Kidney (tissue), 14 donors: Measurements from ENCODE around the gene UTP4. TPM values are rescaled to one million over a fixed set of nuclear protein-coding genes. Genes with fewer than 3 reads are reported as not detected.
"Not testable (repeated sequence)": the region's sequence is repeated elsewhere in the genome, so short reads cannot be mapped to it uniquely, and the experiment has no call there.

ENCODE experiments used
- DNase-seq, 5 donors: peaks; one replicate each; pipeline ENCODE4 v3.0.0-alpha.2; 2013 to 2020
- FAIRE-seq: peaks from 2 replicates; lab custom pipeline; 2012; peaks lifted over from hg19 to GRCh38; lab: Jason Lieb, UNC
- H3K27ac ChIP-seq, 2 donors: one replicate each; pipeline ENCODE4 v1.7.0; 2013; ENCODE audit warnings: low read depth in 2 of 2, low read length in 2 of 2, inconsistent platforms in 1 of 2
- H3K27me3 ChIP-seq: one replicate; pipeline ENCODE4 v1.7.1; 2013; ENCODE audit warnings: low read length, inconsistent platforms; ENCODE audit not compliant: control insufficient read depth, insufficient read depth
- H3K36me3 ChIP-seq, 3 donors: one replicate each; pipeline versions ENCODE4 v1.7.0 to v1.7.1; 2013; ENCODE audit warnings: low read length in 3 of 3, control low read depth in 1 of 3, inconsistent platforms in 1 of 3; ENCODE audit not compliant: insufficient read depth in 3 of 3, control insufficient read depth in 2 of 3
- H3K4me1 ChIP-seq, 3 donors: one replicate each; pipeline versions ENCODE4 v1.7.0 to v1.7.1; 2013; ENCODE audit warnings: low read length in 3 of 3, inconsistent platforms in 1 of 3, low read depth in 1 of 3; ENCODE audit not compliant: control insufficient read depth in 2 of 3, insufficient read depth in 2 of 3
- H3K4me3 ChIP-seq, 3 donors: one replicate each; pipeline versions ENCODE4 v1.7.0 to v1.8.1; 2013; ENCODE audit warnings: low read length in 3 of 3, control low read depth in 1 of 3, inconsistent platforms in 1 of 3
- H3K9ac ChIP-seq, 3 donors: one replicate each; pipeline versions ENCODE4 v1.7.0 to v1.7.1; 2013; ENCODE audit warnings: low read length in 3 of 3, control low read depth in 1 of 3, inconsistent platforms in 1 of 3
- H3K9me3 ChIP-seq, 3 donors: one replicate each; pipeline versions ENCODE4 v1.7.0 to v1.7.1; 2013; ENCODE audit warnings: low read length in 3 of 3, control low read depth in 1 of 3, inconsistent platforms in 1 of 3; ENCODE audit not compliant: control insufficient read depth in 2 of 3, insufficient read depth in 1 of 3
- intact Hi-C: fragments of 100-400 bp; cut with DNase I; formaldehyde crosslinking; loops from one replicate; pipeline ENCODE4 v1.11.1; 2022
- polyA plus RNA-seq: library from polyadenylated mRNA; stranded (reverse); fragments of 350-450 nt; fragmentation: Illumina TruSeq; extraction: RNeasy Lipid Tissue Mini Kit (QIAGEN cat#74804); gene quantifications from one replicate; pipeline ENCODE4 v1.2.3, GENCODE V29; 2014; ENCODE audit warnings: low read depth, low replicate concordance; ENCODE audit not compliant: insufficient read depth
- total RNA-seq: library from RNA; stranded (reverse); fragmentation: NEBNext Ultra II Directional; extraction: Animal tissue kit (Norgen Biotek cat#: 25700); gene quantifications from one replicate; pipeline ENCODE4 v1.2.1, GENCODE V29; 2021
- TF ChIP-seq, protein P1 (sequence below): IDR thresholded peaks from 3 replicates; pipeline ENCODE4 v1.5.1; 2012; ENCODE audit warnings: mild to moderate bottlenecking, moderate library complexity, borderline replicate concordance; ENCODE audit not compliant: insufficient read depth; ENCODE audit errors: extremely low read depth
- donor health status: control.
- donor health status: control.
- donor health status: control.
- donor health status: control.
- donor health status: control.
- donor health status: DM: yes; HTN: yes; CAD: no.
- donor health status: Normal renal cell carcinoma (clear cell type).

UTP4 gene
- total and polyA plus RNA-seq, 2 donors from 2014 or later, result 41.7 to 57.2 TPM

DNA sequence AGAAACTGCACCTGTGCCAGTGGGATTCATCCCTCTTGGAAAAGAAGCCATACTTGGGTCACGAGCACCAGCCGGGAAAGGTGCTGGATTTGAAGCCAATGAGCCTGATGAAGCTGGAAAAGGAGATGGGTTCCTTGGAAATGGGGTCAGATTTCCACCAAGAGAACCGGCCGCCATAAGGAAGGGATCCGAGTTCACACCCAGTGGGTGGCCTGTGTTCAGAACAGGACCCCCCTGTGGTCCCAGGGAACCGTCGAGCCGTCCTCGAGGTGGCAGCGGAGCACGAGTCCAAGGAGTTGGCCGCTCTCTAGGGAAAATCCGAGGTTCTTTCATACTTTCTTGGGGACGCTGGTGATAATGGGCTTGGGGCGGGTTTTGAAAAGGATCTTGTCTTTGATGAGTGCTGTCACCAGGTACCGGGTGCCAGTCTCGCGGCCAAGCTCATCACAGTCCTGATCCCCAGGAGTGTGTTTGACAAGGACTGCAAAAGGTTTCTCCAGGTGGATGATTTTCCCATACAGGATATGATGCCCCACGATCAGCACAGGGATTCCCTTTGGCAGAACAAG, 12.3 kb upstream of the UTP4 start:
- TF ChIP-seq, protein P1, sequence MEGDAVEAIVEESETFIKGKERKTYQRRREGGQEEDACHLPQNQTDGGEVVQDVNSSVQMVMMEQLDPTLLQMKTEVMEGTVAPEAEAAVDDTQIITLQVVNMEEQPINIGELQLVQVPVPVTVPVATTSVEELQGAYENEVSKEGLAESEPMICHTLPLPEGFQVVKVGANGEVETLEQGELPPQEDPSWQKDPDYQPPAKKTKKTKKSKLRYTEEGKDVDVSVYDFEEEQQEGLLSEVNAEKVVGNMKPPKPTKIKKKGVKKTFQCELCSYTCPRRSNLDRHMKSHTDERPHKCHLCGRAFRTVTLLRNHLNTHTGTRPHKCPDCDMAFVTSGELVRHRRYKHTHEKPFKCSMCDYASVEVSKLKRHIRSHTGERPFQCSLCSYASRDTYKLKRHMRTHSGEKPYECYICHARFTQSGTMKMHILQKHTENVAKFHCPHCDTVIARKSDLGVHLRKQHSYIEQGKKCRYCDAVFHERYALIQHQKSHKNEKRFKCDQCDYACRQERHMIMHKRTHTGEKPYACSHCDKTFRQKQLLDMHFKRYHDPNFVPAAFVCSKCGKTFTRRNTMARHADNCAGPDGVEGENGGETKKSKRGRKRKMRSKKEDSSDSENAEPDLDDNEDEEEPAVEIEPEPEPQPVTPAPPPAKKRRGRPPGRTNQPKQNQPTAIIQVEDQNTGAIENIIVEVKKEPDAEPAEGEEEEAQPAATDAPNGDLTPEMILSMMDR, result no peak
- Histone ChIP-seq H3K4me1 (peaks cover 0 to 20% (median 17%) of the 10 kb centered on the region in 3 donors), H3K27me3 (no peaks in the 10 kb centered on the region), H3K4me3 (no peak overlapping the region), H3K27ac (no peak overlapping the region), H3K36me3 (peaks cover 2 to 19% (median 4%) of the 10 kb centered on the region in 3 donors), H3K9ac (no peak overlapping the region), H3K9me3 (no peaks in the 10 kb centered on the region)
- DNase-seq (peak in 1 of 5 donors; percentile 29), FAIRE-seq (no peak)
- intact Hi-C loops, result no loop called here

DNA sequence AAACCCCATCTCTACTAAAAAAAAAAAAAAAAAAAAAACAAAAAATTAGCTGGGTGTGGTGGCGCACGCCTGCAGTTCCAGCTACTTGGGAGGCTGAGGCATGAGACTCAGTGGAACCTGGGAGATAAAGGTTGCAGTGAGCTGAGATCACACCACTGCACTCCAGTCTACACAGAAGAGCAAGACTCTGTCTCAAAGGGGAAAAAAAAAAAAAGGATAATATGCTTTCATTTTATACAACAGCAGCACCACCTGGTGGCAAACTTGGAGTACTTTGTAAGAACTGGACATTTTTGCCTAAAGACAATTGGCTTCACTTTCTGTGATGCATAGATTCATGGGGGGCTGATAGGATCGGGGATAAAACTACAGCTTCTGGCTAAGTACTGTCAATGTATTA, 8.5 kb upstream of the UTP4 start:
- TF ChIP-seq, protein P1, result peak; percentile 76
- Histone ChIP-seq H3K4me3 (no peak overlapping the region), H3K27ac (no peak overlapping the region), H3K9me3 (no peaks in the 10 kb centered on the region), H3K36me3 (peaks cover 0 to 12% (median 10%) of the 10 kb centered on the region in 3 donors), H3K9ac (no peak overlapping the region), H3K27me3 (no peaks in the 10 kb centered on the region), H3K4me1 (peaks cover 0 to 8% (median 5%) of the 10 kb centered on the region in 3 donors)
- intact Hi-C loops, result no loop called here
- DNase-seq, result peak in 4 of 5 donors; percentile 34 to 91 (median 68)
- FAIRE-seq, result no peak

DNA sequence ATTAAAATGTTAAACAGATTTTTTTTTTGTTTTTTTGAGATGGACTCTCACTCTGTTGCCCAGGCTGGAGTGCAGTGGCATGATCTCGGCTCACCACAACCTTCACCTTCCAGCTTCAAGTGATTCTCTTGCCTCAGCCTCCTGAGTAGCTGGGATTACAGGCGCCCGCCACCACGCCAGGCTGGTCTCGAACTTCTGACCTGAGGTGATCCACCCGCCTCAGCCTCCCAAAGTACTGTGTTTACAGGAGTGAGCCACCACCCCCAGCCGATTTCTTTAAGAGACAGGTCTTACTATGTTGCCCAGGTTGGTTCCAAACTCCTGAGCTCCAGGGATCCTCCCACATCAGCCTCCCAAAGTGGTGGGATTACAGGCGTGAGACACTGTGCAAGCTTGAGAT, 8.0 kb upstream of the UTP4 start:
- intact Hi-C loops, FAIRE-seq: not testable (repeated sequence)

DNA sequence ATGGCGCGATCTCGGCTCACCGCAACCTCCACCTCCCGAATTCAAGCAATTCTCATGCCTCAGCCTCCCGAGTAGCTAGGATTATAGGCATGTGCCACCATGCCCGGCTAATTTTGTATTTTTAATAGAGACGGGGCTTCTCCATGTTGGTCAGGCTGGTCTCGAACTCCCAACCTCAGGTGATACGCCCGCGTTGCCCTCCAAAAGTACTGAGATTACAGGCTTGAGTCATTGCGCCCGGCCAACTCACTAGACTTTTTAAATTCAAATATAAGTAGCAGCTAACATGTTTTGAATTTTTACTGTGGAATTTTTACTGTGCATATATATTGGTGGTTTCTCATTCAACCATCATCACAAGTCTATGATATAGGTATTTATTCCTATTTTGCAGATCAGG, 7.5 kb upstream of the UTP4 start:
- H3K4me3 ChIP-seq, H3K4me1 ChIP-seq, FAIRE-seq, intact Hi-C loops, H3K27ac ChIP-seq, H3K9me3 ChIP-seq, H3K27me3 ChIP-seq, H3K9ac ChIP-seq: not testable (repeated sequence)
- peaks cover 0 to 12% (median 10%) of the 10 kb centered on the region in 3 donors for H3K36me3 ChIP-seq
- peak in 1 of 5 donors; percentile 27 for DNase-seq

More for the DNA sequence above, 8.0 kb upstream of the UTP4 start:
- peak in 1 of 5 donors; percentile 12 for DNase-seq
- peaks cover 0 to 12% (median 10%) of the 10 kb centered on the region in 3 donors for H3K36me3 ChIP-seq
- H3K27ac ChIP-seq, H3K27me3 ChIP-seq, H3K9ac ChIP-seq, H3K4me1 ChIP-seq, H3K9me3 ChIP-seq, H3K4me3 ChIP-seq: not testable (repeated sequence)
